Measurements from ENCODE around the gene SPATA13.

The SPATA13 gene

DNA sequence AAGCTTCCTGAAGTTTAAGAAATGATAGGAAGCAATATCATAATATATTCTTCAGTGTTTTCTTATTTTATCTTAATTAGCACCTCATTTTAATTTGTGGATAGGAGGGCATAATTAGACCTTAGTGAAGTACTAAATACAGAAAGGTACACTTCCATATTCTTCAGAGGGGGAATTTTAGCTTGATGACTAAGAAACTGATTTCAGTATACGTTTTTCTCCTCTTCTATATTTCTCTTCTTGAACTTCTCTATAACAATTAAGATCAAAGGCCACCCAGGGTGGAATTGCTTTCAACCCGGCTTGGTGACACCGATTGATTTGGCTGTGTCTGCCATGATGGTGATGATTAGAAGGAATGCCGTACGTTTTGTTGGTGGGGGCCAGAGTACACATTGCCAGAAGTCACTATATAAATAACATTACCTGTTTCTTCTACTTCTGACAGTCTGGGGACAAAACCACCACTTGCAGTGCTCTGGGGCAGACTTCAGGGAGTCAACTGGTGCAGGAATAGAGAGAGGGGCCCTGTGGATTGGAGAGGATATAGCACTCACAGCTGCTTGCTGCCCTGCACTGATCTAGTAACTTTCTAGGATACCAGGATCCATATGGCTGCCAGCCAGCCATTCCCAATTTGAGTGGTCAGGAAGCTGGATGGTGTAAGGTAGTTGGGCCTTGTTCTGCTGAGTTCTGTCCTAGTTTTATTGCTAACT lies 73.8 kb downstream of the SPATA13 start:
- TF ChIP-seq, protein P1, sequence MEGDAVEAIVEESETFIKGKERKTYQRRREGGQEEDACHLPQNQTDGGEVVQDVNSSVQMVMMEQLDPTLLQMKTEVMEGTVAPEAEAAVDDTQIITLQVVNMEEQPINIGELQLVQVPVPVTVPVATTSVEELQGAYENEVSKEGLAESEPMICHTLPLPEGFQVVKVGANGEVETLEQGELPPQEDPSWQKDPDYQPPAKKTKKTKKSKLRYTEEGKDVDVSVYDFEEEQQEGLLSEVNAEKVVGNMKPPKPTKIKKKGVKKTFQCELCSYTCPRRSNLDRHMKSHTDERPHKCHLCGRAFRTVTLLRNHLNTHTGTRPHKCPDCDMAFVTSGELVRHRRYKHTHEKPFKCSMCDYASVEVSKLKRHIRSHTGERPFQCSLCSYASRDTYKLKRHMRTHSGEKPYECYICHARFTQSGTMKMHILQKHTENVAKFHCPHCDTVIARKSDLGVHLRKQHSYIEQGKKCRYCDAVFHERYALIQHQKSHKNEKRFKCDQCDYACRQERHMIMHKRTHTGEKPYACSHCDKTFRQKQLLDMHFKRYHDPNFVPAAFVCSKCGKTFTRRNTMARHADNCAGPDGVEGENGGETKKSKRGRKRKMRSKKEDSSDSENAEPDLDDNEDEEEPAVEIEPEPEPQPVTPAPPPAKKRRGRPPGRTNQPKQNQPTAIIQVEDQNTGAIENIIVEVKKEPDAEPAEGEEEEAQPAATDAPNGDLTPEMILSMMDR (conservative IDR thresholded peaks at IDR 0.05), result no peak
- H3K27ac ChIP-seq, result no peak overlapping the region

DNA sequence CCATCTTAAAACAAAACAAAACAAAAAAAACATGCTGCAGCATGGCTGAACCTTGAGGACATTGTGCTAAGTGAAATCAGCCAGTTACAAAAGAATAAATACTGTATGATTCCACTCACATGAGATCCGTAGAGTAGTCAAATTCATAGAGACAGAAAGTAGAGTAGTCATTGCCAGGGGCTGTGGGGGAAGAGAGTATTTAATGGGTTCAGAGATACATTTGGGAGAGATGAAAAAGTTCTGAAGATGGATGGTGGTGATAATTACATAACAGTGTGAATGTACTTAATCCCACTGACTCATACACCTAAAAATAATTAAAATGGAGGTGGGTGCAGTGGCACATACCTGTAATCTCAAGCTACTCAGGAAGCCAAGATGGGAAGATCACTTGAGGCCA lies 76.8 kb downstream of the SPATA13 start:
- H3K27ac ChIP-seq, result no peak overlapping the region
- TF ChIP-seq, protein P1 (conservative IDR thresholded peaks at IDR 0.05), result no peak

DNA sequence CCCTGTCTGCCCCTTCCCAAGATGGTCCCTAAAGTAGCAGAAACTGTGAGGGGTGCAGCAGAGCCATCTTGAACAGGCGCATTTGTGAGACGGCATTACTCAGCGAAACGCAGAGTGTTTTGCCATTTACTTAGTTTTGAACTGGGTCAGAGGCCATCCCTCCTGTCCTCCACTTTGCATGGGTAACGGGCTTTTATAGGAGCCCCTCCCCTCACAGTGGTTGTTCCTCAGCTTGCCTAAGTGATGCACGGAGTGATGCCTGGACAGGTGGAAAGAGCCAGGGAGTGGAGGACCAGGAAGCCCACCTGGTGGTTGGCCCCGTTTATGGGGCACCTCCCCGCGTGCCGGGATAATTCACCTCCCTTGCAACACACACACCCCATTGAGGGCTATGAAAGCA lies 80.8 kb downstream of the SPATA13 start:
- no peak overlapping the region for H3K27ac ChIP-seq
- TF ChIP-seq, protein P1 (conservative IDR thresholded peaks at IDR 0.05), result no peak

DNA sequence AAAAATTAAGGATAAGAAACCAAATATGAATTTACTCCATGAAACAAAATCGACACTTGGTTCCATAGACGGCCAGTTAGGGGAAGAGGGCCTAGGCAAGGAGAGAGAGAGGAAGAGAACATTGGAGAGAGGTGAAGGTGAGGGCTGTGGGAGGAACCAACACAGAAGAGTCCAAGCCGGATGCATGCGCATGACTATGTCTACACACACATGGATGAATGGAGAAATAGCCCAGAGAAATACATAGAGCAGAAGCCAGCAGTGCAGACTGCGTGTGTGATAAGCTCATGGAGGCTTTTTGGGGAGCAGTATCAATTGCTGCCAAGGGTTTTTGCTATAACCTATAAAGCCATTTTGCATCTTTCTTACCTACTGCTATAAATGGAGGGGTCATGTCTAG lies 81.6 kb downstream of the SPATA13 start:
- TF ChIP-seq, protein P1 (conservative IDR thresholded peaks at IDR 0.05), result no peak
- no peak overlapping the region for H3K27ac ChIP-seq

DNA sequence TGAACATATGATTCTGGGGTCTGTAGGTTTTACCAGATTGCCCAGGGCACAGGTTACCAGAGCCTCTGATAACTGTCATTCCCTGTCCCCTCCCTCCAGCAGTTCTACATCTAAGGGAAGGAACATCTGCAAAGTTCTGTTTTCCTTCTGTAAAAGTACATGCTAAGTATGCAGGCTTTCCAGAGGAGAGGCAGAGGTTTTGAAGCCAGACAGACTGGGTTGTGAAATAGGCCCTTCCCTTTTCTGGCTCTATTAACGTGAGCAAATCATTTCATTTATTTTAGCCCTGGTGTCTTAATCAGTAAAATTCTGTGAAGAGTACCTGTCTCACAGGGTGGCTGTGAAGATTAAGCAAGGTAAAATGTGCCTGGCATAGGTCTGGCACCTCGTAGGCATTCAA lies 82.8 kb downstream of the SPATA13 start:
- TF ChIP-seq, protein P1 (conservative IDR thresholded peaks at IDR 0.05), result no peak
- no peak overlapping the region for H3K27ac ChIP-seq

DNA sequence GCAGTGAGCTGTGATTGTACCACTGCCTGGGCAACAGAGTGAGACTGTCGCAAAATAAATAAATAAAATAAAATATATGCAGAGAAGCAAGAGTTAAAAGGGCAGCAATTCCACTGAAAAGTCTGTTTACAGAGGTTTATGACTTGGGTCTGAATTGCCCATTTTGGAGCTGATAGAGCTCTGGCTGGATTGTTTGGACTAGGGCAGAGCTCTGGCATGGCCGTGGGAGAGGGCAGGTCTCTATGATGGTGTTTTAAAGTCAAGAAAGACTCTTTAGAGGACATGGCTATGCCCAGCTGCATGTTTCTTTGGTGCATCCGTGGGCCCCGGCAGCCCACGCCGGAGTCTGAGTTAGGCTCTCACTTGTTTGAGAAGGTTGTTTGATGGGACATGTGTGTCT lies 84.3 kb downstream of the SPATA13 start:
- H3K27ac ChIP-seq, result no peak overlapping the region
- TF ChIP-seq, protein P1 (conservative IDR thresholded peaks at IDR 0.05), result no peak

DNA sequence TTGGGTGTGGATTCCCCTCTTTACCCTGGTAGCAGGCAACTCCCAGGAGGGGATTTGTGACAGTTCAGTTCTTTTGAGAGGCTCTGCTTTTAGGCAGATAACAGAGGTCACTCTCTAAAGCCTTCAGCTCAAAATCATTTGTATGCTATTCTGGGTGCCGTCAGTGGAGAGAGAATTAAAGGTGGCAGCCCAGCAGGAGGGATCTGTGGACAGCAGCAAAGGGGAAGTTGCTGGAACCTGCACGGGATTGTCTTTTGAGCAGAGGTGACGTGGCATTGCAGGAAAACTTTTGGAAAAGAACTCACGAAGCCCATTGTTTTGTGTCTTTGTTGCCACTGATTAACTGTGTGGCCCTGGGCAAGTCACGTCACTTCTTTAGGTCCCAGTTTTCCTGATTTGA lies 86.5 kb downstream of the SPATA13 start:
- TF ChIP-seq, protein P1 (conservative IDR thresholded peaks at IDR 0.05), result no peak
- no peak overlapping the region for H3K27ac ChIP-seq
